ENCODE results near the gene FALEC.

The FALEC gene

GRCh38 chr1:150548324-150548631, 32.7 kb downstream of the FALEC start:
- no peak for DNase-seq

- DNase-seq: no peak
Observed at GRCh38 chr1:150548632-150549495, 33.3 kb downstream of the FALEC start, which contains the start of gene ADAMTSL4. Gene ADAMTSL4 (plus strand): TSS chr1:150549408. CDS start chr1:150552289, 2,881 bp downstream.

- DNase-seq: no peak
Observed at GRCh38 chr1:150549496-150550221, 34.1 kb downstream of the FALEC start.

GRCh38 chr1:150550222-150551050, 34.9 kb downstream of the FALEC start:
- DNase-seq: no peak

GRCh38 chr1:150551051-150551783, 35.7 kb downstream of the FALEC start:
- no peak for DNase-seq

- no peak for DNase-seq
Observed at GRCh38 chr1:150551784-150552127, 36.2 kb downstream of the FALEC start.

- DNase-seq: no peak
Observed at GRCh38 chr1:150552128-150552910, 36.8 kb downstream of the FALEC start.

GRCh38 chr1:150552911-150553289, 37.3 kb downstream of the FALEC start:
- no peak for DNase-seq

- DNase-seq: no peak
Observed at GRCh38 chr1:150553392-150554085, 38.0 kb downstream of the FALEC start.

- DNase-seq: no peak
Observed at GRCh38 chr1:150554086-150554452, 38.5 kb downstream of the FALEC start.

- DNase-seq: no peak
Observed at GRCh38 chr1:150555198-150555970, 39.8 kb downstream of the FALEC start.

GRCh38 chr1:150555971-150556865, 40.7 kb downstream of the FALEC start:
- no peak for DNase-seq

- DNase-seq: no peak
Observed at GRCh38 chr1:150557065-150557600, 41.6 kb downstream of the FALEC start.

GRCh38 chr1:150557813-150558212, 42.3 kb downstream of the FALEC start:
- DNase-seq: no peak

- no peak for DNase-seq
Observed at GRCh38 chr1:150558303-150558704, 42.8 kb downstream of the FALEC start.

GRCh38 chr1:150558761-150559655, 43.5 kb downstream of the FALEC start:
- DNase-seq: no peak

- DNase-seq: no peak
Observed at GRCh38 chr1:150559656-150560010, 44.1 kb downstream of the FALEC start.

GRCh38 chr1:150560011-150560438, 44.5 kb downstream of the FALEC start:
- DNase-seq: peak; percentile 25
